H7 (cell line): ENCODE results near the gene STK32B. TPM values are rescaled to one million over a fixed set of nuclear protein-coding genes. Genes with fewer than 3 reads are reported as not detected.
A peak's percentile ranks its signal among the peaks of the same experiment; 100 is the strongest.

Source experiments
- DNase-seq: peaks from one replicate; pipeline ENCODE4 v3.0.0; 2012
- H3K27me3 ChIP-seq: 2 replicates; pipeline ENCODE4 v1.6.0; 2011; ENCODE audit warnings: mild to moderate bottlenecking, low read length; ENCODE audit not compliant: control insufficient read depth, insufficient read depth
- H3K36me3 ChIP-seq: replicated peaks from 2 replicates; pipeline ENCODE4 v1.5.1; 2011; ENCODE audit warnings: low read length; ENCODE audit not compliant: control insufficient read depth, insufficient read depth
- H3K4me3 ChIP-seq: 2 replicates; pipeline ENCODE4 v1.5.1; 2011; ENCODE audit warnings: low read depth, mild to moderate bottlenecking, control low read depth, low read length, moderate library complexity; ENCODE audit not compliant: insufficient read depth
- total RNA-seq: library from RNA; depleted of rRNA; stranded (reverse); fragments of >200 nt; shearing (Covaris generic); gene quantifications from 2 replicates; pipeline ENCODE4 v1.2.3, GENCODE V29; 2014

STK32B gene
- total RNA-seq, 1 experiment from 2014 or later: 2.8 TPM

DNA sequence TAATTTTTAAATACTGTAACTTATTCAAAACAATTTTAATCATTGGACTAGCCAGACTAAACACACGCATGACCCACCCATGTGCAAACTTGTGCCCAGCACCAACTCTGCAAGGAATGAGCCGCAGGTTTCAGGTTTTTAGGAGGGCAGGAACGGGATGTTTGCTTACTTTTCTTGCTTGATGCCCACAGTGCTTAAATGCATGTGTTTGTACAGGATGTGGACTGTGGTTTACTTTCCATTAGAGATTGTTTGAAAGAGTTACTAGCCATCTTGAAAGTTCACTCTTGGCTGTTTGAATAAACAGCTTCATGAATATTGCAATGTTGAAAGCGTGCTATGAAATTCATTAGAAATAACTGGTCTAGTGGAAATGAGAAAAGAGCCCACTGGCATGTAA is 83.3 kb downstream of the STK32B start:
- H3K27me3 ChIP-seq: no peaks in the 10 kb centered on the region; the same call in 1 of the 2 replicates
- no peak overlapping the region for H3K4me3 ChIP-seq
- DNase-seq: no peak
- no peaks in the 10 kb centered on the region for H3K36me3 ChIP-seq

- Histone ChIP-seq H3K4me3 (no peak overlapping the region), H3K27me3 (no peaks in the 10 kb centered on the region; the same call in 1 of the 2 replicates), H3K36me3 (no peaks in the 10 kb centered on the region)
- no peak for DNase-seq
These were observed 85.9 kb downstream of the STK32B start for GRCh38 chr4:5137226-5137625.

- H3K27me3 ChIP-seq: no peaks in the 10 kb centered on the region; the same call in 1 of the 2 replicates
- no peaks in the 10 kb centered on the region for H3K36me3 ChIP-seq
- DNase-seq: no peak
- no peak overlapping the region for H3K4me3 ChIP-seq
These were observed 86.6 kb downstream of the STK32B start for GRCh38 chr4:5137927-5138326.

- no peak for DNase-seq
- Histone ChIP-seq H3K36me3 (no peaks in the 10 kb centered on the region), H3K4me3 (no peak overlapping the region), H3K27me3 (no peaks in the 10 kb centered on the region; the same call in 1 of the 2 replicates)
These were observed 87.1 kb downstream of the STK32B start for GRCh38 chr4:5138389-5138788.

DNA sequence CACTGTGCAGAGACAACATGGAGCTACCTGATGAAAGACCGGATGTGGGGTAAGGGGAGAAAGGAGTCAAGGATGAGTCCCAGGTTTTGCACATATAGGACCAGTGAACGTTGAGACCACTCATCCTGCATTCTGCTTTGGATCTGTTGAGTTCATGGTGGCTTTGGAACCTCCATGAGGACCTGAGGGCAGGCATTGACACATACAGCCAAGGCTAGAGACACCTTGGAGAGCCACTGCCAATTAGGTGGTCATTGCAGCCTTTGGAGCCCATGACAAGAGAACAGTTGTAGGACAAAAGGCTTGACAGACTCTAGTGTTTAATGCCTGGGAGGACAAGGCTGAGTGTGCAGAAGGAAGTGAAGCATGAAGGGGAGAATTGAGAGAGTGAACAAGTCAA is 87.9 kb downstream of the STK32B start:
- H3K4me3 ChIP-seq: no peak overlapping the region
- H3K36me3 ChIP-seq: no peaks in the 10 kb centered on the region
- no peaks in the 10 kb centered on the region; the same call in 1 of the 2 replicates for H3K27me3 ChIP-seq
- DNase-seq: no peak

GRCh38 chr4:5141802-5142201 is 90.5 kb downstream of the STK32B start:
- no peaks in the 10 kb centered on the region for H3K27me3 ChIP-seq
- no peak overlapping the region for H3K4me3 ChIP-seq
- no peak for DNase-seq
- no peaks in the 10 kb centered on the region for H3K36me3 ChIP-seq

DNA sequence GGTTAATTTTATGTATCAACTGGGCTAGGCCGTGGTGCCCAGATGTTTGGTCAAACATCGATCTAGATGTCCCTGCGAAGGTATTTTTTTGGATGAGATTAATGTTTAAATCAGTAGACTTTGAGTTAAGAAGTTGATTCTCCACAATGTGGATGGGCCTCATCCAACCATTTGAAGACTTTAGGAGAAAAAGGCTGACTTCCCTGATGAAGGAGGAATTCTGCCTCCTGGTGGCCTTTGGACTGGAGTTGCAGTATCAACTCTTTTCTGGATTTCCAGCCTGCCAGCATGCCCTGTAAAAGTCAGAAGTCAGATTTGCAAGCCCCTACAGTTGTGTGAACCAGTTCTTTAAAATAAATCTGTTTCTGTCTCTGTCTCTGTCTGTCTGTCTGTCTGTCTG is 91.4 kb downstream of the STK32B start:
- no peak overlapping the region for H3K4me3 ChIP-seq
- H3K36me3 ChIP-seq: no peaks in the 10 kb centered on the region
- H3K27me3 ChIP-seq: no peaks in the 10 kb centered on the region; the same call in 1 of the 2 replicates
- peak; percentile 53 for DNase-seq

GRCh38 chr4:5143306-5143861 is 92.1 kb downstream of the STK32B start:
- H3K27me3 ChIP-seq: no peaks in the 10 kb centered on the region; the same call in 1 of the 2 replicates
- no peak overlapping the region for H3K4me3 ChIP-seq
- H3K36me3 ChIP-seq: no peaks in the 10 kb centered on the region
- DNase-seq: no peak

- H3K4me3 ChIP-seq: no peak overlapping the region
- H3K27me3 ChIP-seq: no peaks in the 10 kb centered on the region; the same call in 1 of the 2 replicates
- H3K36me3 ChIP-seq: no peaks in the 10 kb centered on the region
- no peak for DNase-seq
These were observed 92.7 kb downstream of the STK32B start for GRCh38 chr4:5143940-5144339.

DNA sequence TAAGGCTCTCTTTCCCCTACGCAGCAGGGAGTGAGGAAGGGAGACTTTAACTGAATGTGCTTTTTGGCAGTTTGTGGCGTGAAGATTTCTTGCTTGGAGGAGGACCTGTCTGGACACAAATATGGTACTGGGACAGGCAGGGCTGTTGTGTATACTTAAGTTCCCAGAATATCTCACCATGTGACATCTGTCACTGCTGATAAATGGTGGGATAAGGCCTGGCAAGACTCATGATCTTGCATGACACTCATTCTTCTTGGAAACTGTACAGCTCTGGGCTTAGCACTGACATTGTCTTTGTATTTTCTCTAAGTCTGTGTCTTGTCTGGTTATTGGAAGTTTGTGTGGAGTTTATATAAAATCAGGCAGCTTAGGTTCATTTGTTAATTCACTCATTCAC is 93.1 kb downstream of the STK32B start:
- H3K27me3 ChIP-seq: no peaks in the 10 kb centered on the region; the same call in 1 of the 2 replicates
- DNase-seq: no peak
- H3K36me3 ChIP-seq: no peaks in the 10 kb centered on the region
- H3K4me3 ChIP-seq: no peak overlapping the region

DNA sequence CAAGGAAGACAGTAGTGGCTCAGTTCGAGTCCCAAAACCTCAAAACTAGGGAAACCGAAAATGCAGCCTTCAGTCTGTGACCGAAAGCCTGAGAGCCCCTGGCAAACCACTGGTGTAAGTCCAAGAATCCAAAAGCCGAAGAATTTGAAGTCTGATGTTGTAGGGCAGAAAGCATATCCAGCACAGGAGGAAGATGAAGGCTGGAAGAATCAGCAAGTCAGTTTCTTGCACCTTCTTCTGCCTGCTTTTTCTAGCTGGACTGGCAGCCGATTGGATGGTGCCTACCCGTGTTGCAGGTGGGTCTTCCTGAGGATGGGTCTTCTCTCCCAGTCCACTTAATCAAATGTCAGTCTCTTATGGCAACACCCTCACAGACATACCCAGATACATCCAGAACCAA is 95.0 kb downstream of the STK32B start:
- no peaks in the 10 kb centered on the region for H3K36me3 ChIP-seq
- no peaks in the 10 kb centered on the region; the same call in 1 of the 2 replicates for H3K27me3 ChIP-seq
- DNase-seq: no peak
- no peak overlapping the region for H3K4me3 ChIP-seq

DNA sequence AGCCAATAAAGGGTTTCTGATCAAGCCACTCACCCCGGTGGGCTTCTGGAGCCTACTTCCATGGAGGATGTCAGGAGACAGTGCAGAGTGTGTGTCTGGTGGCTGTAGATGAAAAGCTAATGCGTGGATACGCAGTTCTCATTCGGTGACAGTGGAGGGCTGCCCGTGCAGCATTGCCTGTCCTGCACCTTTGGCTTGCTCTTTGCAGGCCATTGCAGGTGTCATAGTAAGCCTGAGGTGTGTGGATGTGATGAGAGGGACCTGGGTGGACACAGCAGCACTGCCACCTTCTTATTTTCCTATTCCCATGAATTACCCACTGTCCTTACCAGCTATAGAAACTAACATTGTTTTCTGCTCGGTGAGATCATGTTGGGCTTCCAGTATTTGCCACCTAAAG is 101.2 kb downstream of the STK32B start:
- Histone ChIP-seq H3K4me3 (no peak overlapping the region), H3K27me3 (0 out of 2 replicates have a peak, but pooled peaks cover 4% of the 10 kb centered on the region), H3K36me3 (no peaks in the 10 kb centered on the region)
- DNase-seq: no peak

GRCh38 chr4:5156682-5157081 is 105.4 kb downstream of the STK32B start:
- H3K36me3 ChIP-seq: no peaks in the 10 kb centered on the region
- 0 out of 2 replicates have a peak, but pooled peaks cover 4% of the 10 kb centered on the region for H3K27me3 ChIP-seq
- H3K4me3 ChIP-seq: no peak overlapping the region
- no peak for DNase-seq

DNA sequence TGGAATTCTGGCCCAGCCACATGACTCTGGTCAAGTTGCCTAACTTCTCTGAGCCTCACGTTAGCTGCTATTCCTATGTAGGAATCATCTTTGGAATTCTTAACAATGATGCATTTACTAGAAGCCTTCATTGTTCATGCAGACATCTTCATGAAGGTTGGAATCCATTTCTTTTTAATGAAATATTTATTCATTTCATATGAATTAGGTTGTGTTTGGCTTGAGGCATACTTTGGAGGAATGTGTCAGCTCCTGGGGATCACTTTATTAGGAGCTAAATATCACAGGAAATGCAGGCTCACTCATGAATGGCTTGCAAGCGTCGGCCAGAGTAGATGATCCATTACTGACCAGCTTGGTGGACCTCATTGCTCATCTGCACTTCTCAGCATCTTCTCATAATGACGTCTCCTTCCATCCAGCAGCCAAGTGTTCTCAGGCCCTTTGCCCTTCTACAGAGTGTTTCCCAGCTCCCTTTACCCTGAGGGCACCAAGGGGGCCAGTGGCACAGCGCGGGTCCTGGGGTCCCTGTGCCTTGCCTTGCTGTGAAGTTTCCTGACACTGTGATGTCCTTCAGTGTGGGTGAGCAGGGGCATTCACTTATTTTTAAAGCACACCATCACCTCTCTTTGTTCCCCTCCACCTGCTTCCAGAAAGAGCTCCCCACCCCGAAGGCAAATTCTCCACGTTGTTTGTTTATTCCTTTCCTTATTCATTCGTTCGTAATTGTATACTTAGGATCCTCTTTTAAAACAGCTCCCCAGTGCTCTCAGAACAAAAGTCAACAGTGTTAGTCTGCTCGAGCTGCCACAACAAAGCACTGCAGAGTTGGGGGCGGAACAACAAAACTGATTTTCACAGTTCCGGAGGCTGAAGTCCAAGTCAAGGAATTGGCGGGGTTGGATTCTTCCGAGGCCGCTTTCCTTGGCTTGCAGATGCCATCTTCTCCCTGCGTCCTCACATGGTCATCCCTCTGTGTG is 106.8 kb downstream of the STK32B start:
- Histone ChIP-seq H3K36me3 (no peaks in the 10 kb centered on the region), H3K4me3 (no peak overlapping the region), H3K27me3 (no peaks in the 10 kb centered on the region)
- DNase-seq: no peak

GRCh38 chr4:5158825-5159224 is 107.5 kb downstream of the STK32B start:
- Histone ChIP-seq H3K4me3 (no peak overlapping the region), H3K36me3 (no peaks in the 10 kb centered on the region), H3K27me3 (no peaks in the 10 kb centered on the region)
- DNase-seq: no peak
